IMR-90 (cell line): ENCODE measurements around the gene TSGA10.

Source experiments
- CEBPB ChIP-seq: IDR thresholded peaks from 2 replicates; pipeline ENCODE4 v1.6.1; 2012; ENCODE audit warnings: low read depth, low read length, improper control_type of control experiment
- CTCF ChIP-seq: conservative IDR thresholded peaks from 2 replicates; pipeline ENCODE4 v1.5.1; 2012; ENCODE audit warnings: mild to moderate bottlenecking, low read depth, low read length, improper control_type of control experiment
- FOS ChIP-seq: fragments of 150-350 bp; IDR thresholded peaks from 2 replicates; pipeline ENCODE4 v1.6.1; 2016; ENCODE audit warnings: low read depth, low read length
- MXI1 ChIP-seq: IDR thresholded peaks from 2 replicates; pipeline ENCODE4 v1.6.1; 2012; ENCODE audit warnings: low read depth, mild to moderate bottlenecking, low read length, moderate library complexity, borderline replicate concordance

DNA sequence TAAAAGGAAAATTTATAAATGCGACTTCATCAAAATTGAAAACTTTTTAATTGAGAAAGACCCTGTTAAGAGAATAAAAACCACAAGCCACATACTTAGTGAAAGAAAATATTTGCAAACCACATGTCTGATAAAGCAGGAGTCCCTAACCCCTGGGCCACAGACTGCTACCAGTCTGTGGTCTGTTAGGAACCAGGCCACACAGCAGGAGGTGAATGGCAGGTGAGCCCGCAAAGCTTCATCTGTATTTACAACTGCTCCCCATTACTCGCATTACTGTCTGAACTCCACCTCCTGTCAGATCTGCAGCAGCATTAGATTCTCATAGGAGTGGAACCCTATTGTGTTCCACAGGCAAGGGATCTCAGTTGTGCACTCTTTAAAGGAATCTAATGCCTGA, 123.3 kb downstream of the TSGA10 start:
- no peak for TF ChIP-seq CTCF
- no peak for TF ChIP-seq FOS
- TF ChIP-seq CEBPB, result no peak
- TF ChIP-seq MXI1, result no peak
